CD4-positive, alpha-beta T cell treated with Interleukin-21 for 1 hour (primary cell): ENCODE results near the gene VWA3A.
A peak's percentile ranks its signal among the peaks of the same experiment; 100 is the strongest.
"Not testable (repeated sequence)": the region's sequence is repeated elsewhere in the genome, so short reads cannot be mapped to it uniquely, and the experiment has no call there.

Experiments used
- DNase-seq: peaks from one replicate; pipeline ENCODE4 v3.0.0-alpha.2; 2020

VWA3A gene

GRCh38 chr16:22088642-22089041 lies 3.7 kb upstream of the VWA3A start:
- no peak for DNase-seq

GRCh38 chr16:22089910-22090309 lies 2.4 kb upstream of the VWA3A start:
- DNase-seq = no peak

- DNase-seq = no peak
Measured at GRCh38 chr16:22091721-22092120, 620 bp upstream of the VWA3A start.

DNA sequence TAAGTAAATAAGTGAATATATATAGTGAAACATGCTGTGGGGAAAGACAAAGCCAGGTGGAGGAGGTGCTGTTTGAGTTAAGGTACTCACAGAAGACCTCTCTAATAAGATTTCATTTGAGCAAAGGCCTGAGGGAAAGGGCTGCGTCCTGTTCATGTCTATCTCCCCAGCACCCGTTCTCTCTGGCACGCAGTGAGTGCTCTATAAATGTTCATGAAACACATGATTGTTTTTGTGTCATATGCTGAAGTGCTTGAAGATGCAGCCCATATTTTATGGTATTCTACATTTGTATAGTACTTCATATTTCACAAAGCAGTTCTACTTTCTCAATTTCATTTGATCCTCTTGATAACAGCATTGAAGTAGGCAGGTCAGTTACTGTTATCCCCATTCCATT lies 990 bp downstream of the VWA3A start:
- DNase-seq = no peak

- DNase-seq = no peak
Measured at GRCh38 chr16:22093996-22094395, 1.7 kb downstream of the VWA3A start.

DNA sequence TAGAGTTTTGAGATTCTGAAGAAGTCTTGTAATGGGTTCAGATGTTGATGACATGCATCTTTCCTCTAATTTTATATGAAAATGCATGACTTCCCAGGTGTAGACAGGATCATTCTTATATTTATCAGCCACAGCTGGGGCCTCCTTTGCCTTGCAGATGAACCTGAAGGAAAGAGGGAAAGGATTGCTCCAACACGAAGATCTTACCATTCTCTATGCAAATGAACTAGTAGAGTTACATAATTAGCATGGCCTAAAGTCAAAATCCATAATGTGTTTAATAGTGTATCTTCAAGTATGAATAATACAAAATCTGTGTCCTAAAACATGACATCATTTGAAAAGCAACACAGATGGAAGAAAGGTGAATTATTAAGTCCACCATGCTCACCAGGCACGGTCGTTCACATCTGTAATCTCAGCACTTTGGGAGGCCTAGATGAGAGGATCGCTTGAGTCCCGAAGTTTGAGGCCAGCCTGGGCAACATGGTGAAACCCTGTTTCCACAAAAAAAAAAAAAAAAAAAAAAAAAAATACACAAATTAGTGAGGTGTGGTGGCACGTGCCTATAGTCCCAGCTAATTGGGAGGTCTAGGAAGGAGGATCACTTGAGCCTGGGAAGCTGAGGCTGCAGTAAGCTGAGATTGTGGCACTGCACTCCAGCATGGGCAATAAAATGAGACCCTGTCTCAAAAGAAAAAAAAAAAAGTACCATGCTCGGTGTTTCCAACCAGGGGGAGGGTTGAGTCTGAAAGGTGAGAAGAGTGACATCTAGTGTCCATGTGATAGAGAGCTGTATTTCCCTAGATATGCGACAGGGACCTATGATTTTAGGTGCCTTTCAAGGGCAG lies 6.3 kb downstream of the VWA3A start:
- peak; percentile 50 for DNase-seq

DNA sequence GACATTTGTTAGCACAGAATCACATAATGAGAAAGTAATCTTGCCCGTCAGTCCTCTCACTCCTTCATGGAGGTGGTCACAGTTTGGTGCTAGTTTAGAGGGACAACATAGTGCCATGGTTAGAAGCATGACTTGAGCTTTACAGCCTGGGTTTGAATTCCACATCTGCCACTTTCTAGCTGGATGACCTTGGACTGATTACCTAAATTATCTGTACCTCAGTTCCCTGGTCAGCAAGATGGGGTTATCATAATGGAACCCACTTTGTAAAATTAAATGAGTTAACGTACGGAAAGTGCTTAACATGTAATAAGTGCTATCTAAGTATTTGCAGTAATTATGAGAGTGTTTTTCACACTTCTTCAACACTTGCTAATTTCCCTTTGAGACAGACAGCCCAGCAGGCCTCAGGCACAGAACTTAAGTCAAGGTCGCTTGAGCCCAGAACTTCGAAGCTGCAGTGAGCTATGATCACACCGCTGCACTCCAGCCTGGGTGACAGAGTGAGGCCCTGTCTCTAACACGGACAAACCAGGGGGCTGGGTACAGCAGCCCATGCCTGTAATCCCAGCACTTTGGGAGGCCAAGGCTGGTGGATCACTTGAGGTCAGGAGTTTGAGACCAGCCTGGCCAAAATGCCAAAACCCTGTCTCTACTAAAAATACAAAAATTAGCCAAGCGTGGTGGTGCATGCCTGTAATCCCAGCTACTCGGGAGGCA lies 7.1 kb downstream of the VWA3A start:
- DNase-seq = no peak

DNA sequence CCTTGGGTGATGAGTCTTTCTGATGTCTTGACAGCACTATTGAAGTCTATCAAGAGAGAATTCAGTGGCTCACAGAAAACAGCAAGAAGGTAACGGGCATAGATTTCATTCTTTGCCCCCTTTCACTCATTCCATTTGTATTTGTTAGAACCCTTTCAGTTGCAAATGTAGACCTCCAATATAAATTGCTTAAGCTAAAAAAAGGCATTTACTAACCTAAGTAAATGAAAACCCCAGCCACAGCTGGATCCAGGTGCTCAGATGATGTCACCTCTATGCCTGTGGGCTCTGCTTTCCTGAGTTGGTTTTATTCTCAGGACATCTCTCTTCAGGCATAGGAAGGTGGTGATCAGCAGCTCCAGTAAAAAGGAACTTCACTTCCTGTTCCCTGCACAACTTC lies 11.1 kb downstream of the VWA3A start:
- DNase-seq = no peak

DNA sequence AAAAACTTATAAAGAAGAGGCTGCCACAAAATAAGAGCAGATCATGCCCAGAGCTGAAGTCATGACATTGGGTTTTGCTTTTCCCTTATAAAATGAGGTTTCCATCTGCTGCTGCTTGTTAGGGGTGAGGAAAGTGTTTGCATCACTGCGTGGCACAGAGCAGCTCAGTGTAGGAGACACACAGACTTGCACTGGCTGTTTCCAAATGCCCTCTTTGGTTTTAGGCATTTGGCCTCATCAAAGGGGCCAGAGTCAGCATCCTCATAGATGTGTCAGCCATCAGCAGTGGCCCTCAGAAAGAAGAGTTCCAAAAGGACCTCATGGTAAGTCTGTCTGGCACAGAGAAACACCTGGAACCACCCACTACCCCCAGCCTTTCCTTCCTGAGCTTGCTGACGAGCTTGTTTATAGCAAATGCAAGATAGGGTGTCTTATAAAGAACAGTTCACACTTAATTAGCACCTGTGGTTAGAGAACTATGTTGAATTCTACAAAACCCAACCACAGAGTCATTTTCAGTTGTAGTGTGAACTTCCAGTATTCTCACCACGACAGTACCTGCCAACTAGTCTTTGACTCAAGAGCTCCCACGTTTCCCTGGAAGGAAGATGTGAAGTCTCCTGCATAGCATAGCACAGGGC lies 17.0 kb downstream of the VWA3A start:
- DNase-seq = peak; percentile 17

DNA sequence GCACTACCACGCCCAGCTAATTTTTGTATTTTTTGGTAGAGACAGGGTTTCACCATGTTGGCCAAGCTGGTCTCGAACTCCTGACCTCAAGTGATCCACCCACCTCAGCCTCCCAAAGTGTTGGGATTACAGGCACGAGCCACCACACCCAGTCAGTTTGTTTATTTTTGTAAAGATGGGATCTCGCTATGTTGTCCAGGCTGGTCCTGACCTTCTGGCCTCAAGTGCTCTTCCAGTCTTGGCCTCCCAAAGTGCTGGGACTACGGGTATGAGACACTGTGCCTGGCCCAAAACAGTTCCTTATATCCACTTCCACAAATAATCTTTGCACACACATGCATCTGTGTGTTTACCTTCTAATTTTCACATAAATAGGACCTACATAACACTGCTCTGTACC lies 19.3 kb downstream of the VWA3A start:
- DNase-seq = not testable (repeated sequence)

DNA sequence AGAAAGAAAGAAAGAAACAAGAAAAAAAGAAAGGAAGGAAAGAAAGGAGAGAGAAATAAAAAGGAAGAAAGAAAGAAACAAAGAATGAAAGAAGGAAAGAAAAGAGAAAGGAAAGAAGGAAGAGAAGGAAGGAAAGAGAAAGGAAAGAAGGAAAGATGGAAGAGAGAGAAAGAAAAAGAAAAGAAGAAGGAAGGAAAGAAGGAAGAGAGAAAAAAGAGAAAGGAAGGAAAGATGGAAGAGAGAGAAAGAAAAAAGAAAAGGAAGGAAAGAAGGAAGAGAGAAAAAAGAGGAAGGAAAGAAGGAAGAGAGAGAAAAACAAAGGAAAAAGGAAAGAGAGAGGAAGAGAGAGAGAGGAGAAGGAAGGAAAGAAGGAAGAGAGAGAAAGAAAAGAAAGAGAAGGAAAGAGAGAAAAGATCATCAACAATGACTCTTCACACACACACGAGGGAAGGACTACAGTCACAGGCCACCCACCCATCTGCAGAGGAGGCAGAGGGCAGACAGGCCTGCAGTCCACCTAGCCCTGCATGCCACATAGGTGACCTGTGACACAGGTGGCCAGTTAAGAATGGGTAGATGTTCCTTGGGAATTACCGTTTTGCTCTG lies 23.9 kb downstream of the VWA3A start:
- DNase-seq = no peak

DNA sequence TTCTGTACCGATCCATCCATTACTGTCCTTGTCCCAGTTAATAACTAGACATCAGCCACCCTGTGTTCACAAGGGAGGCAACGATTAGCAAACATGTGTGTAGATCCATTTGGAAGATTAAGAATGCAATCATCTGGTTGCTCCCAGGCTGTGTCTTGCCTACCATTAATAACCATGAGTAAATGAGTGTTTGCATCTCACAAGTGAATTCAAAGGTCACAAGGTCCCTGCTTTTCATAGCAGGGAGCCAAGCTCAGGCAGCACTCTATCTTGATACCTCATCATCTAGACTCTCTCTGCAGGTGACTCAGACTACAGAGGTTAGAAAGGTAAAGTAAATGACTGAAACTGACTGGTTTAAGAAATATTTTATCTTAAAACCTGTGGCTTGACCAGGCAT lies 25.3 kb downstream of the VWA3A start:
- DNase-seq = no peak

- DNase-seq = no peak
Measured at GRCh38 chr16:22120440-22120839, 28.1 kb downstream of the VWA3A start.

DNA sequence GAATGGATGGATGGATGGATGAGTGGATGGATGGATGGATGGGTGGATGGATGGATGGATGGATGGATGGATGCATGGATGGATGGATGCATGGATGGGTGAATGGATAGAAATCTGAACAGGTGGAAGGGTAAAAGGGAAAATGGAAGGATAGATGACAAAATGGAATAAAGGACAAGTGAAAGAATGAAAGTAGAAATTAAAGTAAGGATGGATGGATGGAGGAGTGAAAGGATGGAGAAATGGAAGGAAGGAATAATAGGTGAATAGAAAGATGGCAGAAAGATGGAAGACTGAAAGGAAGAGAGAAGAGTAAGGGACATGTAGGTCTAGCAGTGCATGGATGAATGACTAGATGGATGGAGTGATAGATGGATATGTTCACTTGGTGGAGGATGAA lies 29.9 kb downstream of the VWA3A start:
- no peak for DNase-seq

DNA sequence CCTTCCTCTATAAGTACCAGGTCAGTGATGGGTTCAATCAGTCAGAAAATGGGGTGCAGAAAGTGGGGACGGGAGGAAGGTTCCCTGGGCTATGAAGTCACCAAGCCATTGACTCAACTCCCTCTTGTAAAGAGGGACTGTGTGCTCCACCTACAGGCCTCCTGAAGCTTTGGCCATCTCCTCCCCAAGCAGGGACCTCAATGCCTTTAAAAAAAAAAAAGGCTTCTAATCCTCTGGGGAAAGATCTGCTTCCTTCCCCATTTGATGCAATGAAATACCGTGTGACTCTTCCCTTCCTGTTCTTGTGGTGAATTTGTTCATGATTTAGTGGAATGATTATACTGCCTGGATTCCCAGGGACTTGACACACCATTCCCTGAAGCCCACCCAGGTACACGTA lies 30.8 kb downstream of the VWA3A start:
- no peak for DNase-seq

DNA sequence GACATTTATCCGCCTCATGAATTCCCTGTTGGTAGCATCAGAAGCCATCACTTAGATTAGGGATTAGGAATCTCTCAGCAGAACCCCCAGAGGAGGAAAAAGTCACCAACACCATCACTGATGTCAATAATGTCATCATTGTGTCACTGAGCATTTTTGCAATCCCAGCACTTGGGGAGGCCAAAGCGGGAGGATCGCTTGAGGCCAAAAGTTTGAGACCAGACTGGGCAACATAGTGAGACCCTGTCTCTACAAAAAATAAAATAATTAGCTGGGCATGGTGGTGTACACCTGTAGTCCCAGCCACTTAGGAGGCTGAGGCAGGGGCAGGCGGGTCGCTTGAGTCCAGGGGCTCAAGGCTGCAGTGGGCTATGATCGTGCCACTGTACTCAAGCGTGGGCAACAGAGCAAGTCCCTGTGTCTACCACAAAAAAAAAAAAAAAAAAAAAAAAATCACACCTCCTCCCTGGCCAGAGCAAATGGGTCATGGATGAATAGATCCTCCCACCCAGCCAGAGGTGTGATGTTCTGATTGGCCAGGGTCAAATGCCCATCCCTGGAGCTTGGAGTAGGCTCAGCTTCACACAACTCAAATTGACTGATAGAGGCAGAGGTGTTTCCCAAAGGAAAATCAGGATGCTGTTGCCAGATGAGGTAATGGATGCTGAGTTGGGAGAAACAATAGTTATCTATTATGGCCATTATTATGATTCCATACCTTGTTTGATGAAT lies 31.6 kb downstream of the VWA3A start:
- no peak for DNase-seq

DNA sequence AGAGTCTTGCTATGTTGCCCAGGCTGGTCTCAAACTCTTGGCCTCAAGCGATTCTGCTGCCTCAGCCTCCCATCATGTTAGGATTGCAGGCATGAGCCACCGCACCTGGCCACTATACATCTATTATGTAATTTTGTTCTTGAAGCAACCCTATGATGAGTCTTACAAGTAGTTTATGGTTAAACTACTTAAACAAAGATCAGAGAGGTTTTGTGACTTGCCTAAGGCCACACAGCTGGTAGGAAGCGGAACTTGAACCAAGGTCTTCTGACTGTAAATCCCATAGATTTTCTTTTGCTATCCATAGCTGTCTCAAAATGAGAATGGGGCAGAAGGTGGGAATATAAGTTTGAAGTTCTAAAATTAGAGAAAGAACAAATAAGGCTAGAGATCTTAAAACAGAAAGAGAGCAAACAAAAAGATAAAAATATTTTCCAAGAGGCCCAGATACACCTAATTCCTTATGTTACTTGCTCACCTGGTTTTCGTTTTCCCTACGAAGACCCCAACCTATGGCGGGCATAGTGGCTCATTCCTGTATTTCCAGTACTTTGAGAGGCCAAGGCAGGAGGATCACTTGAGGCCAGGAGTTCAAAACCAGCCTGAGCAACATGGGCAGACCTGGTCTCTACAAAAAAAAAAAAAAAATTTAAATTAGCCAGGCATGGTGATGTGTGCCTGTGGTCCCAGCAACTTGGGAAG lies 32.4 kb downstream of the VWA3A start:
- no peak for DNase-seq

DNA sequence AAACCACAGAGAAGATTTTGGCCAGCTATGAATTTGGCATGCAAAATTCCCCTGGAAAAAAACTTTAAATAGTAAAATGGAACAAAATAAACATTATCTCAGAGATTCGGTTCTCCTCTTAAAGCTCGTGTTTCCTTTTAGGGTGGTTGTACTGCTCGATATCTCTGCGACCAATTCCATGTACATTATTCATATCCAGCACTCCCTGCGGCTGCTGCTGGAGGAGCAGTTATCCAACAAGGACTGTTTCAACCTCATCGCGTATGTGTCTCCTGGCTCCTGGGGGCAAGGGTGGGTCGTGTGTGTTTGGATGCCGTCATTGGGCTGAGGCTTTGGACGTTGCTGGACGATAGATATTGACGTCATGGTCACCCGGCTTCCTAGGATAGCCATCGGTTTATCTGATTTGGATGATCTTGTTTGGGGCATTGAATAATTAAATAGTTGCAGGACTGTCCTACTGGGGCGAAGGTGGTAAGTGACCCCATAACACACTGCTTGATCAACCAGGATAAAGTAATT lies 33.8 kb downstream of the VWA3A start:
- no peak for DNase-seq

DNA sequence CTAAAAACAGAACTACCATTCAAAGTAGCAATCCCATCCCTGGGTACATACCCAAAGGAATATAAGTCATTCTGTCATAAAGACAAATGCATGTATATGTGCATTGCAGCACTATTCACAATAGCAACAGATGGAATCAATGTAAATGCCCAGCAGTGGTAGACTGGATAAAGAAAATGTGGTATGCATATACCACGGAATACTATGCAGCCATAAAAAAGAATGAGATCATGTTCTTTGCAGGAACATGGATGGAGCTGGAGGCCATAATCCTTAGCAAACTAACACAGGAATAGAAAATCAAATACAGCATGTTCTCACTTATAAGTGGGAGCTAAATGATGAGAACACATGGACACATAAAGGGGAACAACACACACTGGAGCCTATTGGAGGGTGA lies 36.2 kb downstream of the VWA3A start:
- not testable (repeated sequence) for DNase-seq

DNA sequence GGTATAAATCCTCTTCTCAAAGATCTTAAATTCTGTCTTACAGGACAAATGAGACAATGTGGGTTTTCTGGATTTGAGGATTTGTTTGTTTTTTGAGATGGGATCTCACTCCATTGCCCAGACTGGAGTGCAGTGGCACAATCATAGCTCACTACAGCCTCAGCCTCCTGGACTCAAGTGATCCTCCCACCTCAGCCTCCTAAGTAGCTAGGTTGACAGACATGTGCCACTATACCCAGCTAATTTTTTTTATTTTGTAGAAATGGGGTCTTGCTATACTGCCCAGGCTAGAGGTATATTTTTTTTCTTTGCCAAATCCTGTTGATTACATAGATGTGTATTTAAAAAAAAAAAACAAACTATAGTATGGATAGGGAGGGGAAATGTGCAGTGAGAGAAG lies 38.2 kb downstream of the VWA3A start:
- DNase-seq = no peak

GRCh38 chr16:22132801-22133200 lies 40.5 kb downstream of the VWA3A start:
- DNase-seq = no peak

DNA sequence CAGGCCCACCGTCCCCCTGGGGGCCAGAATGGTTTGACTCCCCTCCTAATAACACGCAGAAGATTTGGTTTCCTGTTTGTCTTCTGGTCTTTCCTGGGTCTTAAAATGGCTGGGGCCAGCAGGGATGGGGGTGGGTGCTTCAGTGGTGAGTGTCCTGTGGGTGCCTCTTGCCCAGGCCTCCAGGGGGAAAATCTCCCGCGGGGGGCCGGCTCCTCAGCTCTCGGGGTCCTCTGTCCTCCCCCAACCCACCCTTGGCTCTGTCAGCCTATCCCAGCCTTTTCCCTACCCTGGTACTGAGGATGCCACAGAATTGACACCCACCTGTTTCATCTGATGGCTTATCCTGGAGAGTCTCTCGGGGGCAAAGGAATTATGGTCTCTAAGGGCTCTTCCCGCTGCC lies 46.1 kb downstream of the VWA3A start:
- no peak for DNase-seq
